Kidney tubule cell (primary cell): ENCODE data around the gene INO80E.

ENCODE experiments used
- DNase-seq: peaks from one replicate; pipeline ENCODE4 v3.0.0-alpha.2; 2018; ENCODE audit warnings: low spot score

Gene INO80E

GRCh38 chr16:29993191-29993902 is 2.7 kb upstream of the INO80E start:
- no peak for DNase-seq

- no peak for DNase-seq
Observed at GRCh38 chr16:29993903-29994599, 2.0 kb upstream of the INO80E start.

GRCh38 chr16:29994600-29995323 is 1.3 kb upstream of the INO80E start:
- DNase-seq = peak; percentile 69

- DNase-seq = peak; percentile 78
Observed at GRCh38 chr16:29995324-29995910, 624 bp upstream of the INO80E start, which contains the start of gene HIRIP3. HIRIP3 (minus strand) TSS chr16:29995617; CDS start chr16:29995605, 12 bp downstream.

- DNase-seq = no peak
Observed at GRCh38 chr16:29996766-29997250, 767 bp downstream of the INO80E start.

GRCh38 chr16:29999605-30000004 is 3.6 kb downstream of the INO80E start:
- no peak for DNase-seq

GRCh38 chr16:30000735-30001631 is 4.9 kb downstream of the INO80E start:
- DNase-seq = no peak

- no peak for DNase-seq
Observed at GRCh38 chr16:30002614-30003346, 6.7 kb downstream of the INO80E start.

GRCh38 chr16:30003670-30004423 is 7.8 kb downstream of the INO80E start:
- DNase-seq = no peak

GRCh38 chr16:30004424-30004776 is 8.4 kb downstream of the INO80E start:
- DNase-seq = no peak

GRCh38 chr16:30004811-30005242 is 8.8 kb downstream of the INO80E start:
- DNase-seq = no peak

GRCh38 chr16:30005341-30006094 is 9.5 kb downstream of the INO80E start:
- peak; percentile 48 for DNase-seq

GRCh38 chr16:30006095-30006473 is 10.0 kb downstream of the INO80E start:
- no peak for DNase-seq

- DNase-seq = no peak
Observed at GRCh38 chr16:30006659-30007377, 10.8 kb downstream of the INO80E start.

GRCh38 chr16:30007378-30007895 is 11.4 kb downstream of the INO80E start:
- no peak for DNase-seq

- no peak for DNase-seq
Observed at GRCh38 chr16:30009085-30009862, 13.2 kb downstream of the INO80E start.
